ENCODE results near the gene SEC14L5. TPM values are rescaled to one million over a fixed set of nuclear protein-coding genes. Genes with fewer than 3 reads are reported as not detected.

SEC14L5 gene
- total and polyA plus RNA-seq, 2 donors (not counting 3 experiments of a cell fraction or from before 2014, with no cell fraction given): not detected

DNA sequence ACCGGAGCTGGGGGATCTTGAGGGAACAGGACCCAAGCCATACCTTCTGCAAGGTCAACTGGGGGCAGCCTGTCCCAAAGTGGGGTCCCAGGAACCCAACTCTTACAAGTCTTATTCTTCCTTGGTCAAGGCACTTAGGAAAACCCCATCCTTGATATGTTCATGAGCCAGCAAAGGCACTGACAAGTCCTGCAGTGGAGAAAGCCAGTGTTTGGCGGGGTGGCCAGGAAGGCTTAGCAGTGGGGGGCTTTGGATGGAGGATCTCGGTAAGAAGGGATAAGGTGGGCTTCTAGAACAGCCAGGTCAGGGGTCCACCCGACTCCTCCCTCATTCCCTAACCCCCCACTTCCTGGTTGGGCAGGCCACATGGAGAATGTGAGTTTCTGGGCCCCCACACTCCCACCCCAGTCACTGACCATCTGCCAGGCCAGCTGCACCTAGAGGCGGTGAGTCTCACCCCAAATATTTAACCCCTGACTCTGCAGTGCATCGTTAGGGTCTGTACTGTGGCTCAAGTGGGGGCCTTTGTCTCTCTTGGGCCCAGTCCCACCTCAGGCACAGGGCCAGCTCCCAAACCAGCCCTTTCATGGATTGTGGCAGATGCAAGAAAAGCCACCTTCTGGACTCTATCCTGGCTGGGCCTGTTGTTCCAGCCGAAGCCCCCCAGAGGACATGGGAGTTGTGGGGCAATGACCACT, 43.5 kb upstream of the SEC14L5 start:
- Histone ChIP-seq H3K9ac (replicated peaks; ENCODE audit: extremely low read depth, insufficient read depth, low read length) (no peak overlapping the region), H3K9me1 (replicated peaks; ENCODE audit: control insufficient read depth, extremely low read depth, insufficient read depth, low read length) (no peaks in the 10 kb centered on the region), H2AFZ (ENCODE audit: low read depth, low read length) (no peak overlapping the region), H3K27ac (ENCODE audit: insufficient read depth, low read depth, low read length) (no peak overlapping the region), H3K4me3 (replicated peaks in 1 of 3; ENCODE audit: insufficient read depth in 1 of 3, low read depth in 1 of 3, low read length in 3 of 3) (no peak overlapping the region), H3K4me1 (ENCODE audit: control insufficient read depth, extremely low read depth, insufficient read depth, low read length) (no peaks in the 10 kb centered on the region), H3K36me3 (ENCODE audit: control insufficient read depth in 2 of 2, extremely low read depth in 1 of 2, insufficient read depth in 2 of 2, low read length in 2 of 2) (no peaks in the 10 kb centered on the region), H3K9me3 (replicated peaks; ENCODE audit: control insufficient read depth, insufficient read depth, low read length) (no peaks in the 10 kb centered on the region), H3K79me2 (ENCODE audit: control insufficient read depth, insufficient read depth, low read length) (no peaks in the 10 kb centered on the region), H3K4me2 (ENCODE audit: insufficient read depth, low read length) (no peak overlapping the region), H3K27me3 (ENCODE audit: control insufficient read depth in 2 of 2, insufficient read depth in 2 of 2, low read length in 2 of 2) (no peaks in the 10 kb centered on the region), H4K20me1 (replicated peaks; ENCODE audit: control insufficient read depth, extremely low read depth, insufficient read depth, low read length) (no peaks in the 10 kb centered on the region)
- no TSS peak for BruUV-seq (replicated peaks)
- intact Hi-C loops (cut with micrococcal nuclease) (no loop called here), dilution Hi-C loops (cut with MboI; ENCODE audit: extremely low pct_ligation_motif_present, low sequenced_read_pairs) (no loop called here)
- FAIRE-seq (no peak), DNase-seq (ENCODE audit: low read depth, low spot score) (no peak)
- ChIA-PET POLR2A (no interaction called here), CTCF (no interaction called here)
- TF ChIP-seq, protein P1, sequence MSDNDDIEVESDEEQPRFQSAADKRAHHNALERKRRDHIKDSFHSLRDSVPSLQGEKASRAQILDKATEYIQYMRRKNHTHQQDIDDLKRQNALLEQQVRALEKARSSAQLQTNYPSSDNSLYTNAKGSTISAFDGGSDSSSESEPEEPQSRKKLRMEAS (IDR thresholded peaks at IDR 0.05; ENCODE audit: insufficient read depth, insufficient read length): no peak
- TF ChIP-seq JUN (IDR thresholded peaks at IDR 0.05; ENCODE audit: borderline replicate concordance, insufficient read depth, insufficient read length, low read depth): no peak
- no peak for TF ChIP-seq GATA2 (IDR thresholded peaks at IDR 0.05; ENCODE audit: insufficient read depth, insufficient read length, low read depth, low read length)
- no peak for TF ChIP-seq POLR2A (IDR thresholded peaks at IDR 0.05; ENCODE audit: low read depth, low read length)
- TF ChIP-seq FOS (IDR thresholded peaks at IDR 0.05; ENCODE audit: borderline replicate concordance, insufficient read depth, low read length): no peak
- TF ChIP-seq EZH2 (IDR thresholded peaks at IDR 0.05; ENCODE audit: borderline replicate concordance, low read depth, low read length, severe bottlenecking): no peak
- TF ChIP-seq POLR2AphosphoS5 (IDR thresholded peaks at IDR 0.05; ENCODE audit: insufficient read depth, low read depth, low read length): no peak
- TF ChIP-seq, protein P2, sequence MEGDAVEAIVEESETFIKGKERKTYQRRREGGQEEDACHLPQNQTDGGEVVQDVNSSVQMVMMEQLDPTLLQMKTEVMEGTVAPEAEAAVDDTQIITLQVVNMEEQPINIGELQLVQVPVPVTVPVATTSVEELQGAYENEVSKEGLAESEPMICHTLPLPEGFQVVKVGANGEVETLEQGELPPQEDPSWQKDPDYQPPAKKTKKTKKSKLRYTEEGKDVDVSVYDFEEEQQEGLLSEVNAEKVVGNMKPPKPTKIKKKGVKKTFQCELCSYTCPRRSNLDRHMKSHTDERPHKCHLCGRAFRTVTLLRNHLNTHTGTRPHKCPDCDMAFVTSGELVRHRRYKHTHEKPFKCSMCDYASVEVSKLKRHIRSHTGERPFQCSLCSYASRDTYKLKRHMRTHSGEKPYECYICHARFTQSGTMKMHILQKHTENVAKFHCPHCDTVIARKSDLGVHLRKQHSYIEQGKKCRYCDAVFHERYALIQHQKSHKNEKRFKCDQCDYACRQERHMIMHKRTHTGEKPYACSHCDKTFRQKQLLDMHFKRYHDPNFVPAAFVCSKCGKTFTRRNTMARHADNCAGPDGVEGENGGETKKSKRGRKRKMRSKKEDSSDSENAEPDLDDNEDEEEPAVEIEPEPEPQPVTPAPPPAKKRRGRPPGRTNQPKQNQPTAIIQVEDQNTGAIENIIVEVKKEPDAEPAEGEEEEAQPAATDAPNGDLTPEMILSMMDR (IDR thresholded peaks at IDR 0.05; ENCODE audit: extremely low read depth in 1 of 2, insufficient read depth in 1 of 2, low read depth in 1 of 2, low read length in 2 of 2): no peak
- no peak for TF ChIP-seq MYC (IDR thresholded peaks at IDR 0.05; ENCODE audit: low read depth, low read length)

Data from endothelial cell of umbilical vein (primary cell).